GM21515 (cell line): Measurements from ENCODE around the gene LRRC63.
"Not testable (repeated sequence)": the region's sequence is repeated elsewhere in the genome, so short reads cannot be mapped to it uniquely, and the experiment has no call there.

Experiments
- ATAC-seq: cut with Tn5 transposase; IDR thresholded peaks from one replicate; pipeline ENCODE4 v1.9.1; 2021; ENCODE audit not compliant: unreplicated experiment

The LRRC63 gene

GRCh38 chr13:46232281-46232680 lies 20.6 kb downstream of the LRRC63 start:
- no peak for ATAC-seq

GRCh38 chr13:46235286-46235685 lies 23.6 kb downstream of the LRRC63 start:
- ATAC-seq, result no peak

GRCh38 chr13:46265292-46265691 lies 53.6 kb downstream of the LRRC63 start:
- no peak for ATAC-seq

- no peak for ATAC-seq
These were observed 55.4 kb downstream of the LRRC63 start for GRCh38 chr13:46267166-46267565.

- no peak for ATAC-seq
These were observed 58.7 kb downstream of the LRRC63 start for GRCh38 chr13:46270416-46270815.

- ATAC-seq, result no peak
These were observed 62.5 kb downstream of the LRRC63 start for GRCh38 chr13:46274094-46274698.

- ATAC-seq, result no peak
These were observed 66.7 kb downstream of the LRRC63 start for GRCh38 chr13:46278474-46278873.

GRCh38 chr13:46281779-46282178 lies 70.1 kb downstream of the LRRC63 start:
- no peak for ATAC-seq

GRCh38 chr13:46283912-46284824 lies 72.4 kb downstream of the LRRC63 start:
- ATAC-seq, result not testable (repeated sequence)

- no peak for ATAC-seq
These were observed 75.2 kb downstream of the LRRC63 start for GRCh38 chr13:46286972-46287371.

GRCh38 chr13:46288570-46289259 lies 77.0 kb downstream of the LRRC63 start:
- ATAC-seq, result no peak

GRCh38 chr13:46289260-46289955 lies 77.7 kb downstream of the LRRC63 start:
- no peak for ATAC-seq

- ATAC-seq, result no peak
These were observed 78.7 kb downstream of the LRRC63 start for GRCh38 chr13:46290434-46290833.

- no peak for ATAC-seq
These were observed 81.7 kb downstream of the LRRC63 start for GRCh38 chr13:46293436-46293835.

- peak; percentile 66 for ATAC-seq
These were observed 83.9 kb downstream of the LRRC63 start for GRCh38 chr13:46295491-46296114.

GRCh38 chr13:46296115-46296822 lies 84.5 kb downstream of the LRRC63 start:
- no peak for ATAC-seq

- no peak for ATAC-seq
These were observed 85.2 kb downstream of the LRRC63 start for GRCh38 chr13:46296921-46297320.

- no peak for ATAC-seq
These were observed 85.7 kb downstream of the LRRC63 start for GRCh38 chr13:46297361-46297811.

- ATAC-seq, result no peak
These were observed 92.1 kb downstream of the LRRC63 start for GRCh38 chr13:46303742-46304385.
